SK-N-MC (cell line): ENCODE results near the gene TPBGL.

Source experiments
- EZH2 ChIP-seq: fragments of 200-600 bp; sonication (generic); IDR thresholded peaks from one replicate; pipeline ENCODE4 v1.6.1; 2017; ENCODE audit warnings: antibody characterized with exemption
- FOXP2 ChIP-seq: optimal IDR thresholded peaks from 2 replicates; pipeline ENCODE3; 2011; ENCODE audit warnings: mild to moderate bottlenecking, moderate library complexity; ENCODE audit not compliant: insufficient read depth; ENCODE audit errors: extremely low read length, control extremely low read depth
- POLR2AphosphoS5 ChIP-seq: IDR thresholded peaks from 2 replicates; pipeline ENCODE4 v1.6.1; 2012; ENCODE audit warnings: mild to moderate bottlenecking, low read depth, low read length, borderline replicate concordance

GRCh38 chr11:75287579-75287978 is 47.0 kb downstream of the TPBGL start:
- TF ChIP-seq EZH2 (no peak), POLR2AphosphoS5 (no peak), FOXP2 (no peak)
